HCT116 (cell line): ENCODE results near the gene WDR55. TPM values are rescaled to one million over a fixed set of nuclear protein-coding genes. Genes with fewer than 3 reads are reported as not detected.

ENCODE experiments used
- ATAC-seq: fragments of 200-7000 bp; cut with Tn5 transposase; 2 replicates; pipeline ENCODE4 v1.9.1; 2020; ENCODE audit warnings: mild to moderate bottlenecking, moderate library complexity
- BruUV-seq: library from RNA; stranded (reverse); fragments of 400-500 nt; replicated peaks from 2 replicates; lab custom pipeline; 2021; lab: Mats Ljungman, UMichigan
- CTCF ChIA-PET: fragments of 300-600 bp; sonication (Branson Sonifier 250); formaldehyde crosslinking; loops from one replicate; lab custom pipeline; 2021; ENCODE audit warnings: antibody characterized with exemption; lab: Charles Lee
- POLR2A ChIA-PET: fragments of 300-600, 350-600 bp; sonication (Branson Sonifier 250); formaldehyde crosslinking; loops from one replicate; lab custom pipeline; 2021; ENCODE audit warnings: antibody characterized with exemption; lab: Charles Lee
- RAD21 ChIA-PET, 2 experiments: fragments of 300-600 bp; sonication (Branson Sonifier 250); formaldehyde crosslinking; loops; one replicate each; lab custom pipeline; 2023; ENCODE audit warnings: low total read pairs in 2 of 2; ENCODE audit not compliant: uncharacterized antibody in 2 of 2, unreplicated experiment in 2 of 2, low non-redundant PET in 1 of 2; lab: Charles Lee
- DNase-seq: peaks from one replicate; pipeline ENCODE4 v3.0.0-alpha.2; 2010; ENCODE audit warnings: low read depth, low spot score
- H2AFZ ChIP-seq: fragments of 200-600 bp; shearing (Covaris generic), sonication (generic); 2 replicates; pipeline ENCODE4 v1.6.1; 2017; ENCODE audit warnings: low read depth, mixed run types, mixed read lengths, antibody characterized with exemption, low read length; ENCODE audit not compliant: poor library complexity, severe bottlenecking
- H3K27ac ChIP-seq: 2 replicates; pipeline ENCODE4 v1.5.1; 2012; ENCODE audit warnings: low read depth, low read length
- H3K27me3 ChIP-seq: fragments of 200-600 bp; sonication (generic); 2 replicates; pipeline ENCODE4 v1.6.1; 2016; ENCODE audit warnings: mixed run types, low read length, mixed read lengths; ENCODE audit not compliant: insufficient read depth
- H3K36me3 ChIP-seq, 2 experiments: fragments of 200-500 bp in 1 of 2; fragments of 200-600 bp in 1 of 2; sonication (Bioruptor generic) in 1 of 2; sonication (generic) in 1 of 2; 2 replicates each; pipeline versions ENCODE4 v1.5.1 to v1.6.1; 2014 to 2016; ENCODE audit warnings: low read length in 2 of 2, inconsistent platforms in 1 of 2, mixed read lengths in 1 of 2, mixed run types in 1 of 2; ENCODE audit not compliant: insufficient read depth in 2 of 2, control insufficient read depth in 1 of 2
- H3K4me1 ChIP-seq, 2 experiments: fragments of 200-600 bp in 1 of 2; sonication (generic) in 1 of 2; 2 replicates each; pipeline versions ENCODE4 v1.5.1 to v1.6.1; 2012 to 2017; ENCODE audit warnings: low read length in 2 of 2, inconsistent platforms in 1 of 2, mild to moderate bottlenecking in 1 of 2, mixed read lengths in 1 of 2, mixed run types in 1 of 2, moderate library complexity in 1 of 2; ENCODE audit not compliant: insufficient read depth in 2 of 2, control insufficient read depth in 1 of 2
- H3K4me2 ChIP-seq: fragments of 200-600 bp; sonication (generic); 2 replicates; pipeline ENCODE4 v1.6.1; 2017; ENCODE audit warnings: mixed run types, low read length, mixed read lengths
- H3K4me3 ChIP-seq, 2 experiments: fragments of 200-600 bp in 1 of 2; sonication (generic) in 1 of 2; replicated peaks in 1 of 2; 2 replicates each; pipeline ENCODE4 v1.5.1; 2011 to 2016; ENCODE audit warnings: low read length in 2 of 2, control low read depth in 1 of 2, low read depth in 1 of 2, mild to moderate bottlenecking in 1 of 2, mixed read lengths in 1 of 2, mixed run types in 1 of 2
- H3K79me2 ChIP-seq: fragments of 200-600 bp; sonication (generic); 2 replicates; pipeline ENCODE4 v1.6.1; 2017; ENCODE audit warnings: mild to moderate bottlenecking, mixed run types, low read length, moderate library complexity, mixed read lengths; ENCODE audit not compliant: insufficient read depth
- H3K9ac ChIP-seq: fragments of 200-600 bp; sonication (generic); 2 replicates; pipeline ENCODE4 v1.6.1; 2016; ENCODE audit warnings: low read length, mixed read lengths
- H3K9me2 ChIP-seq: fragments of 200-600 bp; sonication (generic), shearing (Covaris generic); 2 replicates; pipeline ENCODE4 v1.6.1; 2017; ENCODE audit warnings: mixed run types, mild to moderate bottlenecking, moderate library complexity; ENCODE audit not compliant: insufficient read depth
- H3K9me3 ChIP-seq, 2 experiments: fragments of 200-500 bp in 1 of 2; fragments of 200-600 bp in 1 of 2; sonication (Bioruptor generic) in 1 of 2; sonication (generic) in 1 of 2; 2 replicates each; pipeline ENCODE4 v1.6.1; 2014 to 2017; ENCODE audit warnings: low read length in 2 of 2, mixed read lengths in 2 of 2, inconsistent platforms in 1 of 2, low read depth in 1 of 2, mild to moderate bottlenecking in 1 of 2, mixed run types in 1 of 2, moderate library complexity in 1 of 2; ENCODE audit not compliant: control insufficient read depth in 1 of 2, insufficient read depth in 1 of 2
- H4K20me1 ChIP-seq: fragments of 200-600 bp; sonication (generic), shearing (Covaris generic); 2 replicates; pipeline ENCODE4 v1.6.1; 2017; ENCODE audit warnings: mixed run types, mild to moderate bottlenecking, moderate library complexity; ENCODE audit not compliant: insufficient read depth
- ATF3 ChIP-seq: IDR thresholded peaks from 2 replicates; pipeline ENCODE4 v1.6.1; 2012
- CEBPB ChIP-seq: IDR thresholded peaks from 2 replicates; pipeline ENCODE4 v1.6.1; 2012; ENCODE audit warnings: low read depth
- EGR1 ChIP-seq: IDR thresholded peaks from 2 replicates; pipeline ENCODE4 v1.6.1; 2012; ENCODE audit warnings: low read depth
- EZH2 ChIP-seq: fragments of 200-600 bp; sonication (generic); IDR thresholded peaks from 2 replicates; pipeline ENCODE4 v1.6.1; 2017; ENCODE audit warnings: antibody characterized with exemption, mixed run types
- FOSL1 ChIP-seq: IDR thresholded peaks from 2 replicates; pipeline ENCODE4 v1.6.1; 2012; ENCODE audit warnings: low read depth
- JUND ChIP-seq: IDR thresholded peaks from 2 replicates; pipeline ENCODE4 v1.6.1; 2012
- POLR2A ChIP-seq: IDR thresholded peaks from 2 replicates; pipeline ENCODE4 v1.7.0; 2011; ENCODE audit warnings: borderline replicate concordance; ENCODE audit not compliant: insufficient read depth, insufficient read length; ENCODE audit errors: extremely low read depth
- RAD21 ChIP-seq: IDR thresholded peaks from 2 replicates; pipeline ENCODE4 v1.6.1; 2012; ENCODE audit warnings: low read depth, mild to moderate bottlenecking
- SIN3A ChIP-seq: IDR thresholded peaks from 2 replicates; pipeline ENCODE4 v1.6.1; 2012; ENCODE audit warnings: low read depth
- SRF ChIP-seq: IDR thresholded peaks from 2 replicates; pipeline ENCODE4 v1.6.1; 2012; ENCODE audit warnings: low read depth
- YY1 ChIP-seq: IDR thresholded peaks from 2 replicates; pipeline ENCODE4 v1.6.1; 2011; ENCODE audit warnings: low read length, low read depth, moderate library complexity, mild to moderate bottlenecking; ENCODE audit not compliant: insufficient replicate concordance; ENCODE audit errors: extremely low read depth
- ZFX ChIP-seq: fragments of 450-650 bp; IDR thresholded peaks from 2 replicates; pipeline ENCODE4 v1.6.1; 2017
- ZNF274 ChIP-seq: fragments of 200-500 bp; sonication (Bioruptor generic); IDR thresholded peaks from 2 replicates; pipeline ENCODE4 v1.6.1; 2014; ENCODE audit warnings: mild to moderate bottlenecking, low read depth, low read length, inconsistent platforms
- intact Hi-C: fragments of 100-400 bp; cut with micrococcal nuclease; formaldehyde crosslinking; loops from 2 replicates; pipeline ENCODE4 v1.10.0; 2022
- total RNA-seq: library from RNA; stranded (reverse); gene quantifications from one replicate; pipeline ENCODE4 v1.2.1, GENCODE V29; 2021; ENCODE audit not compliant: unreplicated experiment
- TF ChIP-seq, protein P1 (sequence below): IDR thresholded peaks from 2 replicates; pipeline ENCODE4 v1.6.1; 2011; ENCODE audit warnings: mild to moderate bottlenecking, low read length, moderate library complexity; ENCODE audit not compliant: insufficient replicate concordance; ENCODE audit errors: extremely low read depth
- TF ChIP-seq, protein P2 (sequence below), 3 experiments: fragments of 200-600 bp in 1 of 3; sonication (generic) in 1 of 3; IDR thresholded peaks in 2 of 3; conservative IDR thresholded peaks in 1 of 3; 2 replicates each; pipeline ENCODE4 v1.5.1; 2012 to 2017; ENCODE audit warnings: low read depth in 2 of 3, low read length in 2 of 3, antibody characterized with exemption in 1 of 3, borderline replicate concordance in 1 of 3, control low read depth in 1 of 3, mild to moderate bottlenecking in 1 of 3, mixed read lengths in 1 of 3, mixed run types in 1 of 3, moderate library complexity in 1 of 3; ENCODE audit not compliant: insufficient read depth in 1 of 3
- TF ChIP-seq, protein P3 (sequence below): IDR thresholded peaks from 2 replicates; pipeline ENCODE4 v1.6.1; 2012
- TF ChIP-seq, protein P4 (sequence below): IDR thresholded peaks from 2 replicates; pipeline ENCODE4 v1.6.1; 2012; ENCODE audit warnings: low read depth

Gene WDR55
- total RNA-seq, 1 experiment from 2014 or later: 37.2 TPM

DNA sequence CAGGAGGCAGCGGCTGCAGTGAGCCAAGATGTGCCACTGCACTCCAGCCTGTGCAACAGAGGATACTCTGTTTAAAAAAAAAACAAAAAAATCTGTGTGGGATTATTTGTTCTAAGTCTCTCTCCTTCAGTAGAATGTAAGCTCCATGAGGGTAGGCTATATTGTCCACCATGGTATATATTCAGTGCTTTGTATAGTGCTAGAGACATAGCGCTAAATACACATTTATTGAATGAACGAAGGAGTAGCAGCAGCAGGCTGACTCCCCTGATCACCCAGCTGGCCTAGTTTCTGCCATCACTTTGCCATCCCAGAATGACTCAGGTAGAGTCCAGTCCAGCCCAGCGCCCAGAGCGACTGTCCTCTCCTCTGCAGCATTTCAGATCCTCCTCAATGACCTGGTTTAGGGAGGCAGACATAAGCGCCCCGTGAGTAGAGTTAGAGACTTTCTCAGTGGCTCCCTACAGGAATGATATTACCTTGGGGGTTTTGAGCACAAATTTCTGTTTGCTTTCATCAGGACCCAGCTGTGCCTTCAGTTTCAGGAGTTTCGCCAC, 25.8 kb downstream of the WDR55 start:
- DNase-seq (peak; percentile 7), ATAC-seq (no peak)
- Histone ChIP-seq H3K4me3 (peak overlapping the region; percentile 78 to 94), H3K27ac (peak overlapping the region; percentile 90), H3K9me2 (no peaks in the 10 kb centered on the region), H3K9ac (peak overlapping the region; percentile 81), H3K4me1 (peaks cover 0 to 9% of the 10 kb centered on the region in 2 experiments; a peak in 2 of 4 replicates), H4K20me1 (no peaks in the 10 kb centered on the region), H3K79me2 (peaks cover 79% of the 10 kb centered on the region), H3K27me3 (no peaks in the 10 kb centered on the region), H3K9me3 (no peaks in the 10 kb centered on the region), H3K4me2 (peak overlapping the region; percentile 87), H3K36me3 (peaks cover 28 to 33% of the 10 kb centered on the region in 2 experiments), H2AFZ (no peak overlapping the region)
- BruUV-seq: TSS peak; percentile 71
- POLR2A ChIA-PET: interaction anchor here (0.6 to 2.2 kb wide), 7 partner anchors 10 to 43 kb away, joined by 3 to 15 read pairs (median 6); partner anchors contain the start of genes IK, NDUFA2 and ZMAT2
- TF ChIP-seq, protein P1, sequence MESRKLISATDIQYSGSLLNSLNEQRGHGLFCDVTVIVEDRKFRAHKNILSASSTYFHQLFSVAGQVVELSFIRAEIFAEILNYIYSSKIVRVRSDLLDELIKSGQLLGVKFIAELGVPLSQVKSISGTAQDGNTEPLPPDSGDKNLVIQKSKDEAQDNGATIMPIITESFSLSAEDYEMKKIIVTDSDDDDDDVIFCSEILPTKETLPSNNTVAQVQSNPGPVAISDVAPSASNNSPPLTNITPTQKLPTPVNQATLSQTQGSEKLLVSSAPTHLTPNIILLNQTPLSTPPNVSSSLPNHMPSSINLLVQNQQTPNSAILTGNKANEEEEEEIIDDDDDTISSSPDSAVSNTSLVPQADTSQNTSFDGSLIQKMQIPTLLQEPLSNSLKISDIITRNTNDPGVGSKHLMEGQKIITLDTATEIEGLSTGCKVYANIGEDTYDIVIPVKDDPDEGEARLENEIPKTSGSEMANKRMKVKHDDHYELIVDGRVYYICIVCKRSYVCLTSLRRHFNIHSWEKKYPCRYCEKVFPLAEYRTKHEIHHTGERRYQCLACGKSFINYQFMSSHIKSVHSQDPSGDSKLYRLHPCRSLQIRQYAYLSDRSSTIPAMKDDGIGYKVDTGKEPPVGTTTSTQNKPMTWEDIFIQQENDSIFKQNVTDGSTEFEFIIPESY: no peak
- no peak for TF ChIP-seq EZH2
- TF ChIP-seq JUND: no peak
- no peak for TF ChIP-seq CEBPB
- TF ChIP-seq, protein P2, sequence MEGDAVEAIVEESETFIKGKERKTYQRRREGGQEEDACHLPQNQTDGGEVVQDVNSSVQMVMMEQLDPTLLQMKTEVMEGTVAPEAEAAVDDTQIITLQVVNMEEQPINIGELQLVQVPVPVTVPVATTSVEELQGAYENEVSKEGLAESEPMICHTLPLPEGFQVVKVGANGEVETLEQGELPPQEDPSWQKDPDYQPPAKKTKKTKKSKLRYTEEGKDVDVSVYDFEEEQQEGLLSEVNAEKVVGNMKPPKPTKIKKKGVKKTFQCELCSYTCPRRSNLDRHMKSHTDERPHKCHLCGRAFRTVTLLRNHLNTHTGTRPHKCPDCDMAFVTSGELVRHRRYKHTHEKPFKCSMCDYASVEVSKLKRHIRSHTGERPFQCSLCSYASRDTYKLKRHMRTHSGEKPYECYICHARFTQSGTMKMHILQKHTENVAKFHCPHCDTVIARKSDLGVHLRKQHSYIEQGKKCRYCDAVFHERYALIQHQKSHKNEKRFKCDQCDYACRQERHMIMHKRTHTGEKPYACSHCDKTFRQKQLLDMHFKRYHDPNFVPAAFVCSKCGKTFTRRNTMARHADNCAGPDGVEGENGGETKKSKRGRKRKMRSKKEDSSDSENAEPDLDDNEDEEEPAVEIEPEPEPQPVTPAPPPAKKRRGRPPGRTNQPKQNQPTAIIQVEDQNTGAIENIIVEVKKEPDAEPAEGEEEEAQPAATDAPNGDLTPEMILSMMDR (IDR thresholded peaks at IDR 0.05 in 2 of 3, conservative IDR thresholded peaks at IDR 0.05 in 1 of 3; ENCODE audit: borderline replicate concordance in 1 of 3, insufficient read depth in 1 of 3, low read depth in 2 of 3, low read length in 2 of 3): no peak
- no peak for TF ChIP-seq FOSL1
- no peak for TF ChIP-seq SIN3A
- TF ChIP-seq, protein P3, sequence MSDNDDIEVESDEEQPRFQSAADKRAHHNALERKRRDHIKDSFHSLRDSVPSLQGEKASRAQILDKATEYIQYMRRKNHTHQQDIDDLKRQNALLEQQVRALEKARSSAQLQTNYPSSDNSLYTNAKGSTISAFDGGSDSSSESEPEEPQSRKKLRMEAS: no peak
- TF ChIP-seq SRF: no peak; the same call in 1 of the 2 replicates
- no peak for TF ChIP-seq ATF3
- TF ChIP-seq ZFX: no peak
- no peak for TF ChIP-seq RAD21
- TF ChIP-seq POLR2A: no peak
- no peak for TF ChIP-seq YY1
- TF ChIP-seq, protein P4, sequence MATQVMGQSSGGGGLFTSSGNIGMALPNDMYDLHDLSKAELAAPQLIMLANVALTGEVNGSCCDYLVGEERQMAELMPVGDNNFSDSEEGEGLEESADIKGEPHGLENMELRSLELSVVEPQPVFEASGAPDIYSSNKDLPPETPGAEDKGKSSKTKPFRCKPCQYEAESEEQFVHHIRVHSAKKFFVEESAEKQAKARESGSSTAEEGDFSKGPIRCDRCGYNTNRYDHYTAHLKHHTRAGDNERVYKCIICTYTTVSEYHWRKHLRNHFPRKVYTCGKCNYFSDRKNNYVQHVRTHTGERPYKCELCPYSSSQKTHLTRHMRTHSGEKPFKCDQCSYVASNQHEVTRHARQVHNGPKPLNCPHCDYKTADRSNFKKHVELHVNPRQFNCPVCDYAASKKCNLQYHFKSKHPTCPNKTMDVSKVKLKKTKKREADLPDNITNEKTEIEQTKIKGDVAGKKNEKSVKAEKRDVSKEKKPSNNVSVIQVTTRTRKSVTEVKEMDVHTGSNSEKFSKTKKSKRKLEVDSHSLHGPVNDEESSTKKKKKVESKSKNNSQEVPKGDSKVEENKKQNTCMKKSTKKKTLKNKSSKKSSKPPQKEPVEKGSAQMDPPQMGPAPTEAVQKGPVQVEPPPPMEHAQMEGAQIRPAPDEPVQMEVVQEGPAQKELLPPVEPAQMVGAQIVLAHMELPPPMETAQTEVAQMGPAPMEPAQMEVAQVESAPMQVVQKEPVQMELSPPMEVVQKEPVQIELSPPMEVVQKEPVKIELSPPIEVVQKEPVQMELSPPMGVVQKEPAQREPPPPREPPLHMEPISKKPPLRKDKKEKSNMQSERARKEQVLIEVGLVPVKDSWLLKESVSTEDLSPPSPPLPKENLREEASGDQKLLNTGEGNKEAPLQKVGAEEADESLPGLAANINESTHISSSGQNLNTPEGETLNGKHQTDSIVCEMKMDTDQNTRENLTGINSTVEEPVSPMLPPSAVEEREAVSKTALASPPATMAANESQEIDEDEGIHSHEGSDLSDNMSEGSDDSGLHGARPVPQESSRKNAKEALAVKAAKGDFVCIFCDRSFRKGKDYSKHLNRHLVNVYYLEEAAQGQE: no peak
- TF ChIP-seq EGR1: no peak
- TF ChIP-seq ZNF274: no peak
- CTCF ChIA-PET: no interaction called here
- RAD21 ChIA-PET: no interaction called here
- intact Hi-C loops: loop anchor here (2.0 kb wide), 1 partner anchor 26 kb away; the partner anchor contains the start of gene WDR55
